Stimulated activated naive CD8-positive, alpha-beta T cell treated with anti-CD3 and anti-CD28 coated beads, Interleukin-15, Interleukin-2, amounts not matched to agents 100 U/mL and 50 U/mL, for 24 hours (primary cell): Measurements from ENCODE around the gene KRT76.
"Not testable (repeated sequence)": the region's sequence is repeated elsewhere in the genome, so short reads cannot be mapped to it uniquely, and the experiment has no call there.

Experiments used
- ATAC-seq: fragments of 150-1000 bp; cut with Tn5 transposase; one replicate; pipeline ENCODE4 v1.10.0; 2021
- DNase-seq: peaks from one replicate; pipeline ENCODE4 v3.0.0; 2021

Gene KRT76

GRCh38 chr12:52796839-52797528 lies 19.8 kb upstream of the KRT76 start:
- ATAC-seq (no peak), DNase-seq (no peak)

- ATAC-seq: no peak
- DNase-seq: no peak
Measured at GRCh38 chr12:52796429-52796794, 19.3 kb upstream of the KRT76 start.

GRCh38 chr12:52795694-52796428 lies 18.7 kb upstream of the KRT76 start, which contains the start of gene KRT3:
KRT3 (minus strand) TSS chr12:52796117; CDS start chr12:52796042, 75 bp downstream.
- ATAC-seq: no peak
- DNase-seq: no peak

- ATAC-seq, DNase-seq: not testable (repeated sequence)
Measured at GRCh38 chr12:52795332-52795674, 18.2 kb upstream of the KRT76 start.

- ATAC-seq (peak; percentile 25), DNase-seq (no peak)
Measured at GRCh38 chr12:52794479-52795331, 17.6 kb upstream of the KRT76 start.

GRCh38 chr12:52792185-52793029 lies 15.3 kb upstream of the KRT76 start:
- DNase-seq: no peak
- no peak for ATAC-seq

- no peak for DNase-seq
- peak; percentile 53 for ATAC-seq
Measured at GRCh38 chr12:52791271-52792184, 14.4 kb upstream of the KRT76 start.

GRCh38 chr12:52790427-52791270 lies 13.5 kb upstream of the KRT76 start:
- ATAC-seq (no peak), DNase-seq (no peak)

- ATAC-seq (no peak), DNase-seq (peak; percentile 16)
Measured at GRCh38 chr12:52789637-52790426, 12.7 kb upstream of the KRT76 start.

- no peak for DNase-seq
- no peak for ATAC-seq
Measured at GRCh38 chr12:52788876-52789636, 11.9 kb upstream of the KRT76 start.

GRCh38 chr12:52788192-52788875 lies 11.2 kb upstream of the KRT76 start:
- ATAC-seq: no peak
- DNase-seq: no peak

- ATAC-seq (no peak), DNase-seq (no peak)
Measured at GRCh38 chr12:52787324-52788191, 10.4 kb upstream of the KRT76 start.

- no peak for DNase-seq
- no peak for ATAC-seq
Measured at GRCh38 chr12:52784909-52785308, 7.8 kb upstream of the KRT76 start.

- DNase-seq (no peak), ATAC-seq (no peak)
Measured at GRCh38 chr12:52783563-52784316, 6.6 kb upstream of the KRT76 start.

GRCh38 chr12:52782502-52782901 lies 5.4 kb upstream of the KRT76 start:
- DNase-seq: no peak
- no peak for ATAC-seq
